AG04450 (cell line): ENCODE data around the gene CLDN5. TPM values are rescaled to one million over a fixed set of nuclear protein-coding genes. Genes with fewer than 3 reads are reported as not detected.

ENCODE experiments used
- CTCF ChIA-PET: fragments of 300-600, 350-600 bp; formaldehyde crosslinking; extraction: SDS; loops from one replicate; lab custom pipeline; 2022; ENCODE audit warnings: antibody characterized with exemption, inconsistent platforms; lab: Charles Lee
- POLR2A ChIA-PET: fragments of 350-600 bp; formaldehyde crosslinking; extraction: SDS; loops from one replicate; lab custom pipeline; 2021; ENCODE audit warnings: antibody characterized with exemption, inconsistent platforms; lab: Yijun Ruan, JAX
- DNase-seq: peaks from one replicate; pipeline ENCODE4 v3.0.0-alpha.2; 2011; ENCODE audit warnings: low read depth, low spot score
- H3K27ac ChIP-seq: one replicate; pipeline ENCODE4 v1.5.1; 2012; ENCODE audit warnings: low read depth, low read length, control low read depth
- H3K27me3 ChIP-seq: one replicate; pipeline ENCODE4 v1.6.0; 2012; ENCODE audit warnings: low read length; ENCODE audit not compliant: control insufficient read depth, insufficient read depth
- H3K4me3 ChIP-seq: 2 replicates; pipeline ENCODE4 v1.5.1; 2011; ENCODE audit warnings: mild to moderate bottlenecking, low read depth, low read length, control low read depth
- H3K9me3 ChIP-seq: 2 replicates; pipeline ENCODE4 v1.5.1; 2012; ENCODE audit warnings: low read length; ENCODE audit not compliant: control insufficient read depth, insufficient read depth
- polyA plus RNA-seq: library from polyadenylated mRNA; depleted of rRNA; stranded (reverse); fragments of >200 nt; gene quantifications from 2 replicates; pipeline ENCODE4 v1.2.3, GENCODE V29; 2011
- TF ChIP-seq, protein P1 (sequence below): IDR thresholded peaks from 2 replicates; pipeline ENCODE4 v1.5.1; 2011; ENCODE audit warnings: low read depth, low read length, control low read depth, inconsistent platforms

The CLDN5 gene
- polyA plus RNA-seq, 1 experiment: not detected

DNA sequence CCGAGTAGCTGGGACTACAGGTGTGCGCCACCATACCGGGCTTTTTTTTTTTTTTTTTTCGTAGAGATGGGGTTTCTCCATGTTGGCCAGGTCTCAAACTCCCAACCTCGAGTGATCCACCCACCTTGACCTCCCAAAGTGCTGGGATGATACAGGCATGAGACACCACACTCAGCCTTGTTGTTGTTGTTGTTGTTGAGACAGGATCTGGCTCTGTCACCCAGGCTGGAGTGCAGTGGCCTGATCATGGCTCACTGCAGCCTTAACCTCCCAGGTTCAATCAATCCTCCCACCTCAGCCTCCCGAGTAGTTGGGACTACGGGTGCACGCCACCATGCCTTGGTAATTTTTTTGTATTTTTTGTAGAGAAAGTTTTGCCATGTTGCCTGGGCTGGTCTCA lies 23.4 kb upstream of the CLDN5 start:
- TF ChIP-seq, protein P1, sequence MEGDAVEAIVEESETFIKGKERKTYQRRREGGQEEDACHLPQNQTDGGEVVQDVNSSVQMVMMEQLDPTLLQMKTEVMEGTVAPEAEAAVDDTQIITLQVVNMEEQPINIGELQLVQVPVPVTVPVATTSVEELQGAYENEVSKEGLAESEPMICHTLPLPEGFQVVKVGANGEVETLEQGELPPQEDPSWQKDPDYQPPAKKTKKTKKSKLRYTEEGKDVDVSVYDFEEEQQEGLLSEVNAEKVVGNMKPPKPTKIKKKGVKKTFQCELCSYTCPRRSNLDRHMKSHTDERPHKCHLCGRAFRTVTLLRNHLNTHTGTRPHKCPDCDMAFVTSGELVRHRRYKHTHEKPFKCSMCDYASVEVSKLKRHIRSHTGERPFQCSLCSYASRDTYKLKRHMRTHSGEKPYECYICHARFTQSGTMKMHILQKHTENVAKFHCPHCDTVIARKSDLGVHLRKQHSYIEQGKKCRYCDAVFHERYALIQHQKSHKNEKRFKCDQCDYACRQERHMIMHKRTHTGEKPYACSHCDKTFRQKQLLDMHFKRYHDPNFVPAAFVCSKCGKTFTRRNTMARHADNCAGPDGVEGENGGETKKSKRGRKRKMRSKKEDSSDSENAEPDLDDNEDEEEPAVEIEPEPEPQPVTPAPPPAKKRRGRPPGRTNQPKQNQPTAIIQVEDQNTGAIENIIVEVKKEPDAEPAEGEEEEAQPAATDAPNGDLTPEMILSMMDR: no peak
- Histone ChIP-seq H3K4me3 (no peak overlapping the region), H3K27ac (no peak overlapping the region), H3K27me3 (peaks cover 4% of the 10 kb centered on the region), H3K9me3 (no peaks in the 10 kb centered on the region; the same call in 1 of the 2 replicates)
- CTCF ChIA-PET: interaction anchor here (1.5 kb wide), 1 partner anchor 82 kb away, joined by 3 read pairs; no protein-coding TSS in a partner anchor
- POLR2A ChIA-PET: no interaction called here
- no peak for DNase-seq

DNA sequence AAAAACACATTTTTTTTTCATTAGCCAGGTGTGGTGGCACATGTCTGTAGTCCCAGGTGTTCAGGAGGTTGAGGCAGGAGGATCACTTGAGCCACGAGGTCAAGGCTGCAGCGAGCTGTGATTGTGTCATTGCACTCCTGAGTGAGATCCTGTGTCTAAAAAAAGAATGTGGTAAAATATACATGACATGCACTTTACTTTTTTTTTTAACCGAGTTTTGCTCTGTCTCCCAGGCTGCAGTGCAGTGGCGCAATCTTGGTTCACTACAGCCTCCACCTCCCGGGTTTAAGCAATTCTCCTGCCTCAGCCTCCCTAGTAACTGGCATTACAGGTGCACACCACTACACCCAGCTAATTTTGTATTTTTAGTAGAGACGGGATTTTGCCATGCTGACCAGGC lies 22.5 kb upstream of the CLDN5 start:
- Histone ChIP-seq H3K27ac (no peak overlapping the region), H3K4me3 (no peak overlapping the region), H3K27me3 (peaks cover 4% of the 10 kb centered on the region), H3K9me3 (no peaks in the 10 kb centered on the region; the same call in 1 of the 2 replicates)
- TF ChIP-seq, protein P1: no peak
- ChIA-PET CTCF (interaction anchor here (1.5 kb wide), 1 partner anchor 83 kb away, joined by 3 read pairs; no protein-coding TSS in a partner anchor), POLR2A (no interaction called here)
- DNase-seq: no peak

DNA sequence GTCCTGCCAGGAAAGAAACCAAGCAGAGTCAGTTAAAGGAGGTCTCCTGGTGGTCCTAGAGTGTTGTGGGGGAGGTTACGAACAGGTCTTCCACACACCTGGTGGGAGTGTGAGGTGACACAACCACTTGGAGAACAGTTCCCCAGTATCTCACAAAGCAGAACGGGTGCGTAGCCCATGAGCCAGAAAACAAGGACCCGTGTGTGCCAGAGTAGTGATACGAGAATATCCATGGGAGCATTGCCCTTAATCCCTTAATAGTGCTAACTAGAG lies 21.7 kb upstream of the CLDN5 start:
- POLR2A ChIA-PET: no interaction called here

GRCh38 chr22:19543970-19544708 lies 19.9 kb upstream of the CLDN5 start:
- Histone ChIP-seq H3K27ac (no peak overlapping the region), H3K27me3 (peaks cover 8% of the 10 kb centered on the region), H3K9me3 (no peaks in the 10 kb centered on the region; the same call in 1 of the 2 replicates), H3K4me3 (no peak overlapping the region)
- POLR2A ChIA-PET: no interaction called here
- no peak for DNase-seq
- CTCF ChIA-PET: no interaction called here
- TF ChIP-seq, protein P1: no peak

More for the DNA sequence above, 21.7 kb upstream of the CLDN5 start:
- no peak for DNase-seq
- Histone ChIP-seq H3K4me3 (no peak overlapping the region), H3K27ac (no peak overlapping the region), H3K27me3 (peaks cover 4% of the 10 kb centered on the region), H3K9me3 (no peaks in the 10 kb centered on the region; the same call in 1 of the 2 replicates)
- CTCF ChIA-PET: no interaction called here
- TF ChIP-seq, protein P1: no peak

DNA sequence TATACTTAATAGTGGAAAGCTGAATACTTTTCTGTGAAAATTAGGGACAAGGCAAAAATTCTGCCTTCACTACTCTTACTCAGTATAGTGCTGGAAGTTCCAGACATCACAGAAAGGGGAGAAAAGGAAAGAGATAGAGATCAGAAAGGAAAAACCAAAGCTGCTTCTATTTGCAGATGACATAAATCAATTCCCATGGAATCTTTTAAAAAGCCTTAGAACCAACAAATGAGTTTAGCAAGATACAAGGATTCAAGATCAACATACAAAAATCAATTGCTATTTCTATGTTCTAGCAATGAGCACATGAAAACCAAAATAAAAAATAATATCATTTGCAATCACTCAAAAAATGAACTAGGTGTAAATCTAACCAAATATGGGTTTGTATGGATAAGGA lies 16.2 kb upstream of the CLDN5 start:
- Histone ChIP-seq H3K27me3 (peaks cover 5% of the 10 kb centered on the region), H3K4me3 (no peak overlapping the region), H3K27ac (no peak overlapping the region), H3K9me3 (no peaks in the 10 kb centered on the region)
- CTCF ChIA-PET: no interaction called here
- DNase-seq: no peak
- TF ChIP-seq, protein P1: no peak
- POLR2A ChIA-PET: no interaction called here
